ENCODE data around the gene TEX48. TPM values are rescaled to one million over a fixed set of nuclear protein-coding genes. Genes with fewer than 3 reads are reported as not detected.

TEX48 gene
- total RNA-seq, 1 donor from 2014 or later, result not detected

DNA sequence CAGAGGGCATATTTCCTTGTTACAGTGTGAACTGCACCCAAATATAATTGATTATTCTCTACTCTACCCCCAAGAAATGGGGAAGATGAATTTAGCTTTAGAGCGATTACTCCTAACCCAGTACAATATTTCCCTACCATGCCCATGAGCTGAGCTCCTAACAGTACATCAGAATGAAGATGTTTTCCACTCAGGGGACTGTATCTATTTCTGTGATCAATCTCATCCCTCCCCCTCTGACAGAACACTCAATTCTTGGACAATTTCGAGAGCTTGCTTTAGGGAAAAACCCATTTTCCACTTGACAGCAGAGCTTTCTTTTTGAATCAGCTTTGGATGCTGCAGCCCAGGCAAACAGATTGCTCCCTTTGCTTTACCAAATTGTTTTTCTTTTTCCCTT is 24.7 kb upstream of the TEX48 start:
- no peak for DNase-seq (ENCODE audit: low spot score)
- Histone ChIP-seq H3K4me1 (no peaks in the 10 kb centered on the region), H3K36me3 (no peaks in the 10 kb centered on the region), H3K9ac (no peak overlapping the region), H3K27ac (no peak overlapping the region), H3F3A (ENCODE audit: low read depth) (no peaks in the 10 kb centered on the region), H2AFZ (replicated peaks) (peak overlapping the region; percentile 14), H3K9me3 (ENCODE audit: low read depth) (no peaks in the 10 kb centered on the region), H3K79me2 (ENCODE audit: low read depth) (no peaks in the 10 kb centered on the region), H3K4me2 (no peak overlapping the region), H3K27me3 (peaks cover 4% of the 10 kb centered on the region), H4K20me1 (ENCODE audit: low read depth) (no peaks in the 10 kb centered on the region), H3K4me3 (no peak overlapping the region)
- TF ChIP-seq EZH2phosphoT487 (IDR thresholded peaks at IDR 0.05) (no peak), EZH2 (IDR thresholded peaks at IDR 0.05) (no peak)
- TF ChIP-seq, protein P1, sequence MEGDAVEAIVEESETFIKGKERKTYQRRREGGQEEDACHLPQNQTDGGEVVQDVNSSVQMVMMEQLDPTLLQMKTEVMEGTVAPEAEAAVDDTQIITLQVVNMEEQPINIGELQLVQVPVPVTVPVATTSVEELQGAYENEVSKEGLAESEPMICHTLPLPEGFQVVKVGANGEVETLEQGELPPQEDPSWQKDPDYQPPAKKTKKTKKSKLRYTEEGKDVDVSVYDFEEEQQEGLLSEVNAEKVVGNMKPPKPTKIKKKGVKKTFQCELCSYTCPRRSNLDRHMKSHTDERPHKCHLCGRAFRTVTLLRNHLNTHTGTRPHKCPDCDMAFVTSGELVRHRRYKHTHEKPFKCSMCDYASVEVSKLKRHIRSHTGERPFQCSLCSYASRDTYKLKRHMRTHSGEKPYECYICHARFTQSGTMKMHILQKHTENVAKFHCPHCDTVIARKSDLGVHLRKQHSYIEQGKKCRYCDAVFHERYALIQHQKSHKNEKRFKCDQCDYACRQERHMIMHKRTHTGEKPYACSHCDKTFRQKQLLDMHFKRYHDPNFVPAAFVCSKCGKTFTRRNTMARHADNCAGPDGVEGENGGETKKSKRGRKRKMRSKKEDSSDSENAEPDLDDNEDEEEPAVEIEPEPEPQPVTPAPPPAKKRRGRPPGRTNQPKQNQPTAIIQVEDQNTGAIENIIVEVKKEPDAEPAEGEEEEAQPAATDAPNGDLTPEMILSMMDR (IDR thresholded peaks at IDR 0.05), result no peak
- Mint-ChIP-seq H3K4me1 (no peaks in the 10 kb centered on the region), H3K27ac (no peak overlapping the region), H3K36me3 (no peaks in the 10 kb centered on the region), H3K4me3 (no peak overlapping the region), H3K27me3 (ENCODE audit: insufficient read depth, low read depth) (peaks cover 5% of the 10 kb centered on the region), H3K9me3 (no peaks in the 10 kb centered on the region)

DNA sequence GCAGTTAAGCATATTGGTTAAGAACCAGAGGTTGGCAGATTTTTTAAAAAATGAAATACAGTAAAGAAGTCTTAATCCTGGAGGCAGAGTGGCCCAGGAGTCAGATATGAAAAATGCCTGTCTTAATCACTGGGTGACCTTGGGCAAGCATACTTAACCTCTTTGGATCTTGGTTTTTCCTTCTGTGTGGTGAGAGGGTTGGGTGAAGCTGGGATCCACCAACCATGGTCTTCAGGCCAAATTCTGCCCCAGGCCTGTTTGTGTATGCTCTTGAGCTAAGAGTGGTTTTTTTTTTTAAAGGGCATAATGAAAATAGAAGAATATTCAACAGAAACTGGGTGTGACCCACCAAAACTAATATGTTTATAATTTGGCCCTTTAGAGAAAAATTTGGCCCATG is 20.0 kb upstream of the TEX48 start:
- no peak for DNase-seq (ENCODE audit: low spot score)
- Histone ChIP-seq H3F3A (ENCODE audit: low read depth) (no peaks in the 10 kb centered on the region), H3K27me3 (peaks cover 4% of the 10 kb centered on the region), H3K9ac (no peak overlapping the region), H3K79me2 (ENCODE audit: low read depth) (no peaks in the 10 kb centered on the region), H2AFZ (replicated peaks) (no peak overlapping the region), H3K4me2 (no peak overlapping the region), H3K4me1 (no peaks in the 10 kb centered on the region), H3K27ac (no peak overlapping the region), H3K9me3 (ENCODE audit: low read depth) (no peaks in the 10 kb centered on the region), H4K20me1 (ENCODE audit: low read depth) (no peaks in the 10 kb centered on the region), H3K36me3 (no peaks in the 10 kb centered on the region), H3K4me3 (no peak overlapping the region)
- H3K36me3 Mint-ChIP-seq, result no peaks in the 10 kb centered on the region
- no peak overlapping the region for H3K27ac Mint-ChIP-seq
- H3K4me1 Mint-ChIP-seq, result no peaks in the 10 kb centered on the region
- H3K9me3 Mint-ChIP-seq, result peaks cover 5% of the 10 kb centered on the region
- peaks cover 10% of the 10 kb centered on the region for H3K27me3 Mint-ChIP-seq (ENCODE audit: insufficient read depth, low read depth)
- no peak overlapping the region for H3K4me3 Mint-ChIP-seq
- TF ChIP-seq EZH2 (IDR thresholded peaks at IDR 0.05) (no peak), EZH2phosphoT487 (IDR thresholded peaks at IDR 0.05) (no peak)
- TF ChIP-seq, protein P1 (IDR thresholded peaks at IDR 0.05), result no peak

DNA sequence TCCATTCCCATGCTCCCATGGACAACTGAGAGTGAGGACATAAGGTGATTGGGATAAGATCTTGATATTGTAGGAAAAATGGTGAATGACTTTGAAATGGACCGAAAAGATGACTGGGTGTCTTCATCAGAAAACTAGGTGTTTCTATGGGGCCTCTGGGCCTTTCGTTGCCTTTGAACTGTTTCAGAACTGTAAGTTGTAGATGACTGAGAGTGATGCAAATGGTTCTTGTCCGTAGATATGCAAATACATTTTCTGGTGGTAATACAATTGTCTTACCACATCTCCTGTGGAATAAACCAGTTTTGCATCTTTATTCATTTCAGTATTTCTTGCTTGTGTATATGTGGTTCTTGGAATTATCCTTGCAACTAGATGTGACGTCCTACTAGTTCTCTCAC is 16.0 kb upstream of the TEX48 start:
- Histone ChIP-seq H3K4me1 (no peaks in the 10 kb centered on the region), H3K27ac (no peak overlapping the region), H3K79me2 (ENCODE audit: low read depth) (no peaks in the 10 kb centered on the region), H3K9me3 (ENCODE audit: low read depth) (no peaks in the 10 kb centered on the region), H3K4me3 (no peak overlapping the region), H2AFZ (replicated peaks) (no peak overlapping the region), H3K27me3 (no peaks in the 10 kb centered on the region), H3K36me3 (no peaks in the 10 kb centered on the region), H4K20me1 (ENCODE audit: low read depth) (no peaks in the 10 kb centered on the region), H3K4me2 (no peak overlapping the region), H3F3A (ENCODE audit: low read depth) (no peaks in the 10 kb centered on the region), H3K9ac (no peak overlapping the region)
- H3K27ac Mint-ChIP-seq, result no peak overlapping the region
- H3K4me3 Mint-ChIP-seq, result no peak overlapping the region
- H3K36me3 Mint-ChIP-seq, result no peaks in the 10 kb centered on the region
- no peaks in the 10 kb centered on the region for H3K4me1 Mint-ChIP-seq
- peaks cover 6% of the 10 kb centered on the region for H3K27me3 Mint-ChIP-seq (ENCODE audit: insufficient read depth, low read depth)
- TF ChIP-seq, protein P1 (IDR thresholded peaks at IDR 0.05), result no peak
- TF ChIP-seq EZH2phosphoT487 (IDR thresholded peaks at IDR 0.05) (no peak), EZH2 (IDR thresholded peaks at IDR 0.05) (no peak)
- H3K9me3 Mint-ChIP-seq, result peaks cover 5% of the 10 kb centered on the region
- no peak for DNase-seq (ENCODE audit: low spot score)
